Stimulated activated CD8-positive, alpha-beta memory T cell treated with anti-CD3 and anti-CD28 coated beads, Interleukin-12 subunit alpha, Interleukin-12 subunit beta, amount 100 ng/mL, for 1 hour (primary cell): Measurements from ENCODE around the gene RTN4R.

Experiments used
- DNase-seq: peaks from one replicate; pipeline ENCODE4 v3.0.0-alpha.2; 2020; ENCODE audit warnings: low read depth

The RTN4R gene

GRCh38 chr22:20213833-20214708 is 54.0 kb downstream of the RTN4R start:
- DNase-seq = no peak

- DNase-seq = no peak
Measured at GRCh38 chr22:20212754-20213699, 55.1 kb downstream of the RTN4R start.

- no peak for DNase-seq
Measured at GRCh38 chr22:20211997-20212753, 55.9 kb downstream of the RTN4R start.

GRCh38 chr22:20211409-20211996 is 56.6 kb downstream of the RTN4R start:
- DNase-seq = no peak

GRCh38 chr22:20210473-20211059 is 57.6 kb downstream of the RTN4R start:
- no peak for DNase-seq

GRCh38 chr22:20209761-20210250 is 58.3 kb downstream of the RTN4R start:
- DNase-seq = no peak

- no peak for DNase-seq
Measured at GRCh38 chr22:20208713-20209310, 59.3 kb downstream of the RTN4R start.

- no peak for DNase-seq
Measured at GRCh38 chr22:20207277-20208025, 60.7 kb downstream of the RTN4R start.

- DNase-seq = no peak
Measured at GRCh38 chr22:20206709-20207215, 61.4 kb downstream of the RTN4R start.

GRCh38 chr22:20205964-20206708 is 62.0 kb downstream of the RTN4R start:
- peak; percentile 45 for DNase-seq

GRCh38 chr22:20205464-20205963 is 62.6 kb downstream of the RTN4R start:
- no peak for DNase-seq

- no peak for DNase-seq
Measured at GRCh38 chr22:20204806-20205205, 63.3 kb downstream of the RTN4R start.

GRCh38 chr22:20204311-20204710 is 63.8 kb downstream of the RTN4R start:
- DNase-seq = no peak

- no peak for DNase-seq
Measured at GRCh38 chr22:20203552-20204201, 64.4 kb downstream of the RTN4R start.

GRCh38 chr22:20203142-20203551 is 65.0 kb downstream of the RTN4R start:
- DNase-seq = no peak

- DNase-seq = no peak
Measured at GRCh38 chr22:20201837-20202392, 66.2 kb downstream of the RTN4R start.

- no peak for DNase-seq
Measured at GRCh38 chr22:20199906-20200305, 68.2 kb downstream of the RTN4R start.

- DNase-seq = no peak
Measured at GRCh38 chr22:20199413-20199842, 68.7 kb downstream of the RTN4R start.
